Loucy (cell line): ENCODE data around the gene ZFP91.
A peak's percentile ranks its signal among the peaks of the same experiment; 100 is the strongest.

ENCODE experiments used
- H2AFZ ChIP-seq: fragments of 200-600 bp; sonication (generic); 2 replicates; pipeline ENCODE4 v1.6.0; 2016; ENCODE audit warnings: antibody characterized with exemption, mild to moderate bottlenecking, low read length, moderate library complexity
- H3F3A ChIP-seq: fragments of 200-600 bp; 2 replicates; pipeline ENCODE4 v1.6.0; 2016; ENCODE audit warnings: antibody characterized with exemption, low read depth, mild to moderate bottlenecking
- H3K27me3 ChIP-seq: fragments of 200-600 bp; sonication (generic); 2 replicates; pipeline ENCODE4 v1.6.1; 2014; ENCODE audit warnings: low read length, mild to moderate bottlenecking; ENCODE audit not compliant: insufficient read depth, poor library complexity, severe bottlenecking
- H3K36me3 ChIP-seq: fragments of 200-600 bp; sonication (generic); 2 replicates; pipeline ENCODE4 v1.6.1; 2016; ENCODE audit warnings: low read length; ENCODE audit not compliant: insufficient read depth
- H3K4me1 ChIP-seq: fragments of 200-600 bp; sonication (generic); 2 replicates; pipeline ENCODE4 v1.5.1; 2014; ENCODE audit warnings: low read length, mild to moderate bottlenecking; ENCODE audit not compliant: insufficient read depth, poor library complexity, severe bottlenecking
- H3K4me2 ChIP-seq: fragments of 200-600 bp; sonication (generic); 2 replicates; pipeline ENCODE4 v1.6.0; 2014; ENCODE audit warnings: antibody characterized with exemption, low read length, low read depth, mild to moderate bottlenecking; ENCODE audit not compliant: poor library complexity, severe bottlenecking
- H3K4me3 ChIP-seq: fragments of 200-600 bp; sonication (generic); 2 replicates; pipeline ENCODE4 v1.5.1; 2014; ENCODE audit warnings: low read length, mild to moderate bottlenecking, mixed read lengths; ENCODE audit not compliant: poor library complexity, severe bottlenecking
- H3K79me2 ChIP-seq: fragments of 200-600 bp; sonication (generic); 2 replicates; pipeline ENCODE4 v1.6.1; 2014; ENCODE audit warnings: low read length; ENCODE audit not compliant: insufficient read depth
- H3K9ac ChIP-seq: fragments of 200-600 bp; sonication (generic); 2 replicates; pipeline ENCODE4 v1.6.0; 2014; ENCODE audit warnings: mild to moderate bottlenecking, low read depth, low read length, moderate library complexity; ENCODE audit not compliant: poor library complexity, severe bottlenecking
- H3K9me2 ChIP-seq: fragments of 200-600 bp; sonication (generic); replicated peaks from 2 replicates; pipeline ENCODE4 v1.6.1; 2016; ENCODE audit warnings: low read depth, low read length, mixed read lengths
- H3K9me3 ChIP-seq: fragments of 200-600 bp; sonication (generic); 2 replicates; pipeline ENCODE4 v1.6.1; 2014; ENCODE audit warnings: mild to moderate bottlenecking, antibody characterized with exemption, low read length, low read depth; ENCODE audit not compliant: insufficient read depth
- H4K20me1 ChIP-seq: fragments of 200-600 bp; sonication (generic); 2 replicates; pipeline ENCODE4 v1.6.0; 2014; ENCODE audit warnings: antibody characterized with exemption, low read length, mild to moderate bottlenecking; ENCODE audit not compliant: insufficient read depth, poor library complexity, severe bottlenecking
- EZH2phosphoT487 ChIP-seq: fragments of 200-600 bp; IDR thresholded peaks from 2 replicates; pipeline ENCODE4 v1.6.1; 2018; ENCODE audit warnings: antibody characterized with exemption, mild to moderate bottlenecking, moderate library complexity, borderline replicate concordance
- TF ChIP-seq, protein P1 (sequence below): fragments of 200-600 bp; sonication (generic); conservative IDR thresholded peaks from 2 replicates; pipeline ENCODE4 v1.5.1; 2014; ENCODE audit warnings: mild to moderate bottlenecking, antibody characterized with exemption, low read length

ZFP91 gene

DNA sequence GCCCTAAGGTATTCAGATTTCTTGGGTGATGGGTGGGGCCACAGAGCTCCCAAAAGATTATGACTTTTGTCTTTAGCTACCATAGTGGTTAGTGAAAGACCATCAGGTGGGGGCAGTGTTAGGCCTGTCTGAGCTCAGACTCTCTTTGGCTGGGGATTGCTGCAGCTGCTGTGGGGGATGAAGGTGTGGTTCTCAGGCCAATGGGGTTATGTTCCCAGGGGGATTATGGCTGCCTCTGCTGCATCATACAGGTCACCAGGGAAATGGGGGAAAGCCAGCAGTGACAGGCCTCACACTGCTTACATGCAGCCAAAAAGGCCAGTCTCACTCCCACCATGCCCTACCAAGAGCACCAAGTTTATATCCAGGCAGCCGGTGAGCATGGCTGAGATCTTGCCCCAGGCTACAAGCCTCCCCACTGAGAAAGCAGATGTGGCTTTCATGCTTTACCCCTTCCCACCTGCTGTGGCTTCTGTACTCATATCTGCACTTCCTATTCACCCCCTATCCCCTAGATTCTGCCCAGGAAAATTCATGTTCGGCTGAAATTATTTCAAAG is 68.4 kb downstream of the ZFP91 start:
- H3K27me3 ChIP-seq: no peaks in the 10 kb centered on the region
- no peaks in the 10 kb centered on the region for H3K36me3 ChIP-seq
- no peaks in the 10 kb centered on the region for H3K79me2 ChIP-seq
- no peak overlapping the region for H3K9ac ChIP-seq
- TF ChIP-seq, protein P1, sequence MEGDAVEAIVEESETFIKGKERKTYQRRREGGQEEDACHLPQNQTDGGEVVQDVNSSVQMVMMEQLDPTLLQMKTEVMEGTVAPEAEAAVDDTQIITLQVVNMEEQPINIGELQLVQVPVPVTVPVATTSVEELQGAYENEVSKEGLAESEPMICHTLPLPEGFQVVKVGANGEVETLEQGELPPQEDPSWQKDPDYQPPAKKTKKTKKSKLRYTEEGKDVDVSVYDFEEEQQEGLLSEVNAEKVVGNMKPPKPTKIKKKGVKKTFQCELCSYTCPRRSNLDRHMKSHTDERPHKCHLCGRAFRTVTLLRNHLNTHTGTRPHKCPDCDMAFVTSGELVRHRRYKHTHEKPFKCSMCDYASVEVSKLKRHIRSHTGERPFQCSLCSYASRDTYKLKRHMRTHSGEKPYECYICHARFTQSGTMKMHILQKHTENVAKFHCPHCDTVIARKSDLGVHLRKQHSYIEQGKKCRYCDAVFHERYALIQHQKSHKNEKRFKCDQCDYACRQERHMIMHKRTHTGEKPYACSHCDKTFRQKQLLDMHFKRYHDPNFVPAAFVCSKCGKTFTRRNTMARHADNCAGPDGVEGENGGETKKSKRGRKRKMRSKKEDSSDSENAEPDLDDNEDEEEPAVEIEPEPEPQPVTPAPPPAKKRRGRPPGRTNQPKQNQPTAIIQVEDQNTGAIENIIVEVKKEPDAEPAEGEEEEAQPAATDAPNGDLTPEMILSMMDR: peak; percentile 22
- TF ChIP-seq EZH2phosphoT487: no peak
- H3K9me3 ChIP-seq: no peaks in the 10 kb centered on the region; the same call in 1 of the 2 replicates
- no peak overlapping the region for H3K4me3 ChIP-seq
- H3K4me2 ChIP-seq: no peak overlapping the region
- no peaks in the 10 kb centered on the region for H3K9me2 ChIP-seq
- H3K4me1 ChIP-seq: peaks cover 4% of the 10 kb centered on the region
- H2AFZ ChIP-seq: no peak overlapping the region
- H4K20me1 ChIP-seq: no peaks in the 10 kb centered on the region
- no peaks in the 10 kb centered on the region for H3F3A ChIP-seq

DNA sequence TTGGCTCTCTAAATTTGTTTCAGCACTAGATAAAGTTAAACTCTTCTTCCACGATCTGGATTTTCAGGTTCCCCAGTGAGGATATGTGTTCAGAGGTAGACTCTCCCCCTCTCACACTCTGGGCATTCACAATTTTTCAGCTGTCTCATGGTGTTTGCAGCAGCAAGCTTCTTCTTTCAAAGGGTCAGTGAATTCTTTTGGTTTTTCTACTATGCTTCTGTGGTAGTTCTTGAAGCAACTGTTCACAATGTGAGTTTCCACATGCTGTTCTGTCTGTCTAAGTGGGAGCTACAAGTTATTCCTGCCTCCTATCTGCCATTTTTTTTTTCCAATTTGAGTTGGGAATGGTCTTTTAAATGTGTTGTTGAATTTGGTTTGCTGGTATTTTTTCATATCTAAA is 69.0 kb downstream of the ZFP91 start:
- Histone ChIP-seq H4K20me1 (no peaks in the 10 kb centered on the region), H3K27me3 (no peaks in the 10 kb centered on the region), H2AFZ (peak overlapping the region; percentile 11; the same call in 1 of the 2 replicates), H3K4me3 (no peak overlapping the region), H3F3A (no peaks in the 10 kb centered on the region), H3K9me2 (no peaks in the 10 kb centered on the region), H3K4me2 (no peak overlapping the region), H3K4me1 (peaks cover 4% of the 10 kb centered on the region), H3K9ac (no peak overlapping the region), H3K9me3 (no peaks in the 10 kb centered on the region; the same call in 1 of the 2 replicates), H3K36me3 (no peaks in the 10 kb centered on the region), H3K79me2 (no peaks in the 10 kb centered on the region)
- no peak for TF ChIP-seq EZH2phosphoT487
- TF ChIP-seq, protein P1: no peak

DNA sequence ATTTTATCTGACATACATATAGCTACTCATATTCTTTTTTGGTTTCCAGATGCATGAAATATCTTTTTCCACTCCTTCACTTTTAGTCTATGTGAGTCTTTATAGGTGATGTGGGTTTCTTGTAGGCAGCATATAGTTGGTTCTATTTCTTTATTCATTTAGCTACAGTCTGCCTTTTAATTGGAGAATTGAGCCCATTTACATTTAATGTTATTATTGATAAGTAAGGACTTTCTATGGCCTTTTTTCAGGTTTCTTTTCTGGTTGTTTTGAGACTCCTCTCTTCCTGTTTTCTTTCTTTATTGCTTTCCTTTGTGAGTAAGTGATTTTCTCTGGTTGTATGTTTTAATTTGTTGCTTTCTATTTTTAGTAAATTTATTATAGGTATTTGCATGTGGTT is 70.8 kb downstream of the ZFP91 start:
- peaks cover 9% of the 10 kb centered on the region for H3K4me1 ChIP-seq
- H4K20me1 ChIP-seq: no peaks in the 10 kb centered on the region
- H3K9me3 ChIP-seq: no peaks in the 10 kb centered on the region; the same call in 1 of the 2 replicates
- H3F3A ChIP-seq: no peaks in the 10 kb centered on the region
- no peaks in the 10 kb centered on the region for H3K9me2 ChIP-seq
- H3K79me2 ChIP-seq: no peaks in the 10 kb centered on the region
- no peak overlapping the region for H2AFZ ChIP-seq
- no peak overlapping the region for H3K4me3 ChIP-seq
- TF ChIP-seq EZH2phosphoT487: no peak
- TF ChIP-seq, protein P1: no peak
- H3K4me2 ChIP-seq: no peak overlapping the region
- no peak overlapping the region for H3K9ac ChIP-seq
- no peaks in the 10 kb centered on the region for H3K27me3 ChIP-seq
- H3K36me3 ChIP-seq: no peaks in the 10 kb centered on the region
